Activated naive CD8-positive, alpha-beta T cell treated with anti-CD3 and anti-CD28 coated beads for 36 hours (primary cell): ENCODE data around the gene EGR4. TPM values are rescaled to one million over a fixed set of nuclear protein-coding genes. Genes with fewer than 3 reads are reported as not detected.

Source experiments
- DNase-seq: peaks from one replicate; pipeline ENCODE4 v3.0.0; 2021
- H3K27ac Mint-ChIP-seq: one replicate; pipeline ENCODE4 v1.8.0; 2022; ENCODE audit warnings: mild to moderate bottlenecking, moderate library complexity, mixed read lengths
- H3K27me3 Mint-ChIP-seq: one replicate; pipeline ENCODE4 v1.8.0; 2022; ENCODE audit warnings: mild to moderate bottlenecking, mixed read lengths
- H3K36me3 Mint-ChIP-seq: one replicate; pipeline ENCODE4 v1.8.0; 2021; ENCODE audit warnings: mild to moderate bottlenecking, mixed read lengths
- H3K4me1 Mint-ChIP-seq: one replicate; pipeline ENCODE4 v1.8.0; 2021; ENCODE audit warnings: mixed read lengths
- H3K4me3 Mint-ChIP-seq: one replicate; pipeline ENCODE4 v1.8.0; 2022; ENCODE audit warnings: mild to moderate bottlenecking, moderate library complexity, mixed read lengths
- H3K9me3 Mint-ChIP-seq: one replicate; pipeline ENCODE4 v1.8.0; 2022; ENCODE audit warnings: mixed read lengths
- total RNA-seq, 2 experiments: library from RNA; stranded (reverse); gene quantifications; one replicate each; pipeline ENCODE4 v1.2.3, GENCODE V29; 2021

Gene EGR4
- total RNA-seq, 2 experiments from 2014 or later, result 0.41 to 0.44 TPM

DNA sequence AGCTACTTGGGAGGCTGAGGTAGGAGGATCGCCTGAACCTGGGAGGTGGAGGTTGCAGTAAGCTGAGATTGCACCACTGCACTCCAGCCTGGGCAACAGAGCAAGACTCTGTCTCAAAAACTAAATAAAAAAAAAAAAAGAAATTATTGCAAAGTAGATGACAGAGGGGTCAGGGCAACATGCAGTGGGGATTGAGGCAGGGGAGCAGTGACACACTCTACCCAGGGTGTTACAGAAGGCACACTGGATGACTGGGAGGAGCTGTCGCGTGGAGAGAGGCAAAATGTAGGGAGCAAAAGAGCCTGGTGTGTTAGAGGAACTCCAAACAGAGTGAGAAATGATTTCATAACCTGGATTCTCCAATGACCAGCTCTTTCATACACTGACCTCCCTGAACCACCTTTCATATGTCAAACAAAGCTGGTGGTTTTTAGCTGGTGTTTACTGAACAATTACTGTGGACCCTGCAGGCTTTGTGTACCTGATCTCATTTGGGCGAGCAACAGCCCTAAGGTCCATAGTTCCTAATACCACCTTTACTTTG is 31.2 kb downstream of the EGR4 start:
- no peak overlapping the region for H3K4me3 Mint-ChIP-seq
- H3K36me3 Mint-ChIP-seq, result peaks cover 13% of the 10 kb centered on the region
- no peak for DNase-seq
- H3K27me3 Mint-ChIP-seq, result no peaks in the 10 kb centered on the region
- peaks cover 3% of the 10 kb centered on the region for H3K4me1 Mint-ChIP-seq
- no peaks in the 10 kb centered on the region for H3K9me3 Mint-ChIP-seq
- H3K27ac Mint-ChIP-seq, result no peak overlapping the region

GRCh38 chr2:73260338-73260984 is 32.9 kb downstream of the EGR4 start:
- no peaks in the 10 kb centered on the region for H3K27me3 Mint-ChIP-seq
- no peak overlapping the region for H3K4me3 Mint-ChIP-seq
- H3K36me3 Mint-ChIP-seq, result peaks cover 9% of the 10 kb centered on the region
- DNase-seq, result no peak
- no peak overlapping the region for H3K27ac Mint-ChIP-seq
- no peaks in the 10 kb centered on the region for H3K9me3 Mint-ChIP-seq
- H3K4me1 Mint-ChIP-seq, result no peaks in the 10 kb centered on the region

DNA sequence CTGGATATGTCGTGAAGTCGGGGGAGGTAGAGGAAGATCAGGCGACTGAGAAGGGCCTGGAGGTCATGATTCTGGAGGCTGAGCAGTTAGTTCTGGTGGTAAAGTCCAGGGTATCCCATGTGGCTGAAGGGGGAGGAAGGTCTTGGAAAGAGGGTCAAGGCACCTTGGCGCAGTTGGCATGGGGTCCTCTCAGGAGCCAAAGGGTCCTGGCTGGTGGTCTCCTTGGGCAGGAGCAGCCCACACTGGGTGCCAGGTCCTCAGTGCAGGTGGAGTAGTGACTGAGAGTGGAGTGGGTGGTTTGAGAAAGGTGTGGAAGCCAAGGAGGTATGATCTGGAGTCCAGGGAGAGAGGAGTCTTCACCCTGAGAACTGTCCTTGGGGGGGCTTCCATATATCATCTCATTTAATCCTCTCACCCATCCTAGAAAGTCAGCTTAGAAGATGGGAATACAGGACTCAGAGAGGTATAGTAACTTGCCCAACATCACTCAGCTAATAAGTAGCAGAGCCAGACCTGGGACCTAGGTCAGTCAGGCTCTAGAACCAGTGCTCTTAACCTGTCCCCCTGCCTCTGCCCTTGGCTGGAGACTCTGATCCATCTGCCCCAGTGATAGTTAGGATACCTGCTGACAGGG is 33.5 kb downstream of the EGR4 start:
- Mint-ChIP-seq H3K27ac (no peak overlapping the region), H3K9me3 (no peaks in the 10 kb centered on the region)

DNA sequence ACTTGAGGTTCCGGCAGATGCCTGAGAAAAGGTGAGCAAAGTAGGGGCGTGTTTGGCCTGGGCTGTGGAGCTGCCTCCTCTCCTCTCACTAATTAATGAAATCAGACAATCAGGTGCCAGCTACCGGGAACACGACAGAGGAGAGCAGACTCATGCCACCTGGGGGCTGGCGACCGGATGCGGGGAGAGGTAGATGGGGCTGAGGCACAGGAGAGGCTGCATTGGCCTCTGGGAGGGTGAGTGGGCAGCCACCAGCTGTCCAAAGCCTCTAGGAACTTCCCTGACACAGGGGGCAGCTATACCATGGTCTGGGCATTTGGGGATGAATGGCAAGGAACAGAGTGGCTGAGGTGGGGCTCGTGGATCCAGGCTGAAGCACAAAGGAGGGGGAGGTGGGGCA is 34.1 kb downstream of the EGR4 start:
- DNase-seq, result no peak
- Mint-ChIP-seq H3K4me1 (no peaks in the 10 kb centered on the region), H3K9me3 (no peaks in the 10 kb centered on the region), H3K27me3 (no peaks in the 10 kb centered on the region), H3K4me3 (no peak overlapping the region), H3K27ac (no peak overlapping the region), H3K36me3 (peaks cover 10% of the 10 kb centered on the region)

More for the DNA sequence above, 33.5 kb downstream of the EGR4 start:
- Mint-ChIP-seq H3K27me3 (no peaks in the 10 kb centered on the region), H3K36me3 (peaks cover 9% of the 10 kb centered on the region), H3K4me3 (no peak overlapping the region), H3K4me1 (no peaks in the 10 kb centered on the region)
- no peak for DNase-seq

DNA sequence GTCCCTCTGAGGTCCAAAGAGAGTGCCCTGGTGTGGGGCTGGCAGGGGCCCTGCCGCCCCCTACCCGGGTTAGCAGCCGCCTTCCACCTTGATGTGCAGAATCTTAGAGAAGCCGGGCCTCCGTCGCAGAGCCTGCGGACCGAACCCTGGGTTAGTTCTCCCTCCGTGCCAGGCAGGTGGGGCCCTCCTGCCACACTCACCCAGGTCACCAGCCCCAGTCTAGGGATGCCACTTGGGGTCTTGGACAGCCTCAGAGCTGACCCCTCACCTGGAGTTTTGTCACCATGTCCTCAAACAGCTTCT is 34.5 kb downstream of the EGR4 start:
- Mint-ChIP-seq H3K27ac (no peak overlapping the region), H3K4me1 (no peaks in the 10 kb centered on the region), H3K36me3 (peaks cover 7% of the 10 kb centered on the region)

DNA sequence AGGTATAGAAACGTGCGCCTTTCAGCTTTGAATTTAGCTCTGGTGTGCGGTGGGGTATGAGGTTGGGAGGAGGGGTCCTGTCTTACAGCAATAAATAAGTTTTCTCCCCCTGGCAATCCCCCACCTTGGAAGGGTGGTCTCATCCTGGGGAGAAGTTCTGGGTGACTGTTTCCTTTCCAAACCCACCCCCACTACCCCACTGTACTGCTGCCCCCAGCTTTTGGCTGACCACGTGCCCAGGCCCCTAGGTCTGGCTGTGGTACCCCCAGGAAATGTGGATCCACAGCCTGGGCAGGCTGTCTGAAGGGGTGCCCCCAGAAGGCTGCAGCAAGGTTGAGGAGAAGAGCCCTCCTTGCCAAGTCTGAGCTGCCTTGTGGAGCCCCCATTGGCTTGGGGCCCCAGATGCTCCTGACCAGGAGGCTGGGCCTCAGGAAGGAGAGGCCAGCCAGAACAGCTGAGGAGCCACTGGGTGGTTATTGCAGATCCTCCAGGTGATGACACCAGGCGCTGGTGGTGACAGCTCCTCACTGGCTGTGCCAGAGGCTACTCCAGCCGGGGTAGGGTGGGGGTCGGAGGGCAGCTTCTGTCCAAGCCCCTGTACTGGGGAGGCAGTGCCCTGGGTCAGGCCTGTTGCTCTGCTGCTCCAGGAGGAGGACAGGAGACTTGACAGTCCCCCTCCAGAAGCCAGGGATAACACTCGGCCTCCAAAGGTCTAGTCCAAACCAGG is 35.0 kb downstream of the EGR4 start:
- Mint-ChIP-seq H3K27ac (no peak overlapping the region), H3K9me3 (no peaks in the 10 kb centered on the region), H3K36me3 (peaks cover 7% of the 10 kb centered on the region), H3K27me3 (no peaks in the 10 kb centered on the region), H3K4me3 (no peak overlapping the region), H3K4me1 (no peaks in the 10 kb centered on the region)
- no peak for DNase-seq

More for the DNA sequence above, 34.5 kb downstream of the EGR4 start:
- no peaks in the 10 kb centered on the region for H3K9me3 Mint-ChIP-seq
- no peak for DNase-seq
- no peaks in the 10 kb centered on the region for H3K27me3 Mint-ChIP-seq
- H3K4me3 Mint-ChIP-seq, result no peak overlapping the region

GRCh38 chr2:73257425-73258125 is 35.8 kb downstream of the EGR4 start:
- Mint-ChIP-seq H3K4me3 (no peak overlapping the region), H3K36me3 (peaks cover 9% of the 10 kb centered on the region), H3K4me1 (no peaks in the 10 kb centered on the region), H3K9me3 (no peaks in the 10 kb centered on the region), H3K27me3 (no peaks in the 10 kb centered on the region), H3K27ac (no peak overlapping the region)
- no peak for DNase-seq

GRCh38 chr2:73257021-73257420 is 36.3 kb downstream of the EGR4 start:
- H3K4me1 Mint-ChIP-seq, result peaks cover 2% of the 10 kb centered on the region
- H3K4me3 Mint-ChIP-seq, result no peak overlapping the region
- peaks cover 9% of the 10 kb centered on the region for H3K36me3 Mint-ChIP-seq
- H3K9me3 Mint-ChIP-seq, result no peaks in the 10 kb centered on the region
- H3K27ac Mint-ChIP-seq, result no peak overlapping the region
- no peaks in the 10 kb centered on the region for H3K27me3 Mint-ChIP-seq
- no peak for DNase-seq

DNA sequence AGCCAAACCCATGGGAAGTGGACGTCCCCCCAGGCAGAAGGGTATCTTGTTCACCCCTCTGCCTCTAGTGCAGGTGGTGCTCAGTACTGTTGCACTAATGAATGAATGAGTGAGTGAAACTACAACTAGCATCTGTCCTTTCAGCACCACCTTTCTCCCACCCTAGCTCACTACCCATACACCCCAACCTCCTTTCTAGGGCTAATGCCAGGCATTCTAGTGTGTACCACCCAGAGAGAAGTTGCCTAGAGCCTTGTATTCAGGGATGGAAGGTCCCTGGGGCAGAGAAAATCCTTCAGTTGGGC is 36.8 kb downstream of the EGR4 start:
- DNase-seq, result no peak
- H3K9me3 Mint-ChIP-seq, result no peaks in the 10 kb centered on the region
- H3K36me3 Mint-ChIP-seq, result peaks cover 9% of the 10 kb centered on the region
- no peak overlapping the region for H3K4me3 Mint-ChIP-seq
- H3K4me1 Mint-ChIP-seq, result peaks cover 3% of the 10 kb centered on the region
- no peak overlapping the region for H3K27ac Mint-ChIP-seq
- H3K27me3 Mint-ChIP-seq, result no peaks in the 10 kb centered on the region

DNA sequence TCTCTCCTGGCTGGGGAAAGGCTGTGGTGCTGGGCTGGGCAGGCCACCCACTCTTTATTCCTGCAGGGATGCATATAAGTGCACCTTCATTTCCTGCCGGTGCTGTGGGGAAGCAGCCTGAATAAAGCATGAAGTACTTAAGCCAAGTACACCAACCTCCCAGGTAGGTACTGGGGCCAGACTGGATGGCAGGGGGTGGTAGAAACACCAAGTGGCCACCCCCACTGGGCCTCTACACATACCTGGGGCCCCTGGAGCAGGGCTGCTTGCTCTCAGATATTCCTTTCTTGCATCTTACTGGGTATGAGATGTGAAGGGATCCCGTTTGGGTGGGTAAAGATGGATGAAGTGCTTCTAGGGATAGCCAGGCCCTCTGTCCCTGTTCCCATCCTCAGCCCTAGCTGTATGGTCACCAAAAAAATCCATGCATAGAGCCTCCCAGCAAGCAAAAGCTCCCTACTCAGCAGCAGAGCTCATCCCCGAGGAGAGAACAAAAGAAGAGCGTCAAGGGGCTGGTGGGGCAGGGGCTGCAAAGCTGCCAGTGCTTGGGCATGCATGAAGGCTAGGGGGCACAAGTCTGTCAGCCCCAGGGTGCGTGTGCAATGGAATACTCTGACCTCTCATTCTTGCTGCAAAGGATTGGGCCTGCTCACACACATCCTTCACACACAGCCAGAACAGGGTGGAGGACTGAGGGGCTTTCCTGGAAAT is 37.3 kb downstream of the EGR4 start:
- no peaks in the 10 kb centered on the region for H3K27me3 Mint-ChIP-seq
- no peak overlapping the region for H3K4me3 Mint-ChIP-seq
- no peaks in the 10 kb centered on the region for H3K9me3 Mint-ChIP-seq
- no peak for DNase-seq
- peaks cover 10% of the 10 kb centered on the region for H3K36me3 Mint-ChIP-seq
- H3K27ac Mint-ChIP-seq, result no peak overlapping the region
- H3K4me1 Mint-ChIP-seq, result peaks cover 3% of the 10 kb centered on the region

DNA sequence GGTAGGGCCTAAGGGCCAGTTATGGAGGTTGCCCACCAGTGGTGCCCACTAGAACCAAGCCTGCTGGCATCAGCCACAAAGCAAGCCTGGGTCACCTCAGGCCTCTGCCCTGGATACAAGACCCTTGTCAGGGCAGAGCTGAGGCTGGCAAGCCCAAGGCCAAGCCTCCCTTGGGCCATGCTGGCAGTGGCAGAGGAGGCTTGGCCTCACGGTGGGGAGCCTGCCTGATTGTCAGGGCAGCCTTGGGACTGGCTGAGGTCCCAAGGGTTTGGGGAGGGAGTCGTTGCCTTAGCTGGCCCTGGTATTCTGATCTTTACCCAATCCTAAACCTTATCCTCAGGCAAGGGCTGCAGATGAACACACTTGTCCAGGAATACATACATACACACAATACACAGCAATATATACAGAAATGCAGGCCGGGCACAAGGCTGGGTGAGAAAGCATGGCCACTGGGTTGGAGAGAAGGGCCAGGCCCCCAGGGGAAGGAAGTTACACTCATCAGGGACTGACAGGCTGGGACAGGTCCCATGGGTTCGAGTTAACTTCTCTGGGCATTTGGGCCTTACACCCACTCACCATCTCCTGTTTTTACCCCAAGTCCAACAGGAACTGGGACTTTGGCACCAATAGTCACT is 38.2 kb downstream of the EGR4 start:
- no peak overlapping the region for H3K4me3 Mint-ChIP-seq
- DNase-seq, result no peak
- H3K36me3 Mint-ChIP-seq, result peaks cover 17% of the 10 kb centered on the region
- H3K4me1 Mint-ChIP-seq, result peaks cover 3% of the 10 kb centered on the region
- H3K9me3 Mint-ChIP-seq, result no peaks in the 10 kb centered on the region
- peak overlapping the region; percentile 12 for H3K27ac Mint-ChIP-seq
- no peaks in the 10 kb centered on the region for H3K27me3 Mint-ChIP-seq

DNA sequence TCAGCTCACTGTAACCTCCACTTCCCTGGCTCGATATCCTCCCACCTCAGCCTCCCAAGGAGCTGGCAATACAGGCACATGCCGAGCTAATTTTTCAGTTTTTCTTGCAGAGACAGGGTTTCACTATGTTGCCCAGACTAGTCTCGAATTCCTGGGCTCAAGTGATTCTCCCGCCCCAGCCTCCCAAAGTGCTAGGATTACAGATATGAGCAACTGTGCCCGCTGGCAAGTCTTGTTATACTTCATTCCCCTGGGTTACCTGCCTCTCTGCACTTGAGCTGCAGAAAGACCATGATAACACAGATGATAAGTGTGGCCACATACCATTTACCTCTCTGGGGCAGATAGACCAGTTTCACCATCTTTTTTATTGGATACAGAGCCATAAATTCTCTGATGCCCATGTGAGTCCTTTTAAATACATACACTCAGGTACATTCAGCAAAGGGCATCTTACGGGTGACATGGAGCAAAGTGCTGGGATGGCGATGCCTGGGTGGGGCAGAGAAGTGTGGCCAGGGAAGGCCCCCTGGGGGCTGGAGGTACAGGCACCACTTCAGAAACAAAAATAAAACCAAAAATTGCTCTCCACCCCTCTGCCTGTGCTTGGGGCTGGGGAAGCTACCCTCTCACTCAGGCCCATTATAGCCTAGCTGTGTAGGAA is 38.9 kb downstream of the EGR4 start:
- no peak for DNase-seq
- Mint-ChIP-seq H3K27ac (peak overlapping the region; percentile 29), H3K4me1 (peaks cover 3% of the 10 kb centered on the region), H3K4me3 (no peak overlapping the region), H3K9me3 (no peaks in the 10 kb centered on the region), H3K27me3 (no peaks in the 10 kb centered on the region), H3K36me3 (peaks cover 22% of the 10 kb centered on the region)

DNA sequence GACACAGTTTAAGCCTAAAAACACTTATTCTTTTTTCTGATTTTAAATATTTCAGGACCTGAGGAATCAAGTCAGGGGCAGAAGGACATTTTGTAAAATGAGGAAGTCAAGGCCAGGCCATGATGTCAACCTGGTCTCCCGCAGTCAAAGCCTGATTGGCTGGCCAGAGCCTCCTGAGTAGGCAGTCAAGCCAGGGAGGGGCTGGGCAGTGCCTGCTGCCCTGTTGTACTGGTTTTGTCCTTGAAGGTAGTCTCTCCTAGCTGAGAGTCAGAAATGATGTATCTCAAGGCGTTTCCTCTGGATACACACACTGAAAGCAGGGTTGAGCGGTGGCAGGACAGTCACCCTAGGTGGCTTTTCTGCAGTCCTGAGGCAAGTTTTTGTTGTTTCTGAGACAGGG is 39.4 kb downstream of the EGR4 start:
- H3K4me3 Mint-ChIP-seq, result no peak overlapping the region
- DNase-seq, result no peak
- peaks cover 3% of the 10 kb centered on the region for H3K4me1 Mint-ChIP-seq
- peak overlapping the region; percentile 48 for H3K27ac Mint-ChIP-seq
- no peaks in the 10 kb centered on the region for H3K9me3 Mint-ChIP-seq
- H3K27me3 Mint-ChIP-seq, result no peaks in the 10 kb centered on the region
- peaks cover 22% of the 10 kb centered on the region for H3K36me3 Mint-ChIP-seq

- no peak overlapping the region for H3K4me3 Mint-ChIP-seq
- peaks cover 3% of the 10 kb centered on the region for H3K4me1 Mint-ChIP-seq
- DNase-seq, result no peak
- no peaks in the 10 kb centered on the region for H3K27me3 Mint-ChIP-seq
- H3K9me3 Mint-ChIP-seq, result no peaks in the 10 kb centered on the region
- peak overlapping the region; percentile 48 for H3K27ac Mint-ChIP-seq
- H3K36me3 Mint-ChIP-seq, result peaks cover 22% of the 10 kb centered on the region
Observed at GRCh38 chr2:73253400-73253799, 39.9 kb downstream of the EGR4 start.
